ENCODE data around the gene FES. TPM values are rescaled to one million over a fixed set of nuclear protein-coding genes. Genes with fewer than 3 reads are reported as not detected.
"Not testable (repeated sequence)": the region's sequence is repeated elsewhere in the genome, so short reads cannot be mapped to it uniquely, and the experiment has no call there.

Gene FES
- not detected in 2 replicates for total RNA-seq (2014; rRNA removed; shearing (Covaris generic))

DNA sequence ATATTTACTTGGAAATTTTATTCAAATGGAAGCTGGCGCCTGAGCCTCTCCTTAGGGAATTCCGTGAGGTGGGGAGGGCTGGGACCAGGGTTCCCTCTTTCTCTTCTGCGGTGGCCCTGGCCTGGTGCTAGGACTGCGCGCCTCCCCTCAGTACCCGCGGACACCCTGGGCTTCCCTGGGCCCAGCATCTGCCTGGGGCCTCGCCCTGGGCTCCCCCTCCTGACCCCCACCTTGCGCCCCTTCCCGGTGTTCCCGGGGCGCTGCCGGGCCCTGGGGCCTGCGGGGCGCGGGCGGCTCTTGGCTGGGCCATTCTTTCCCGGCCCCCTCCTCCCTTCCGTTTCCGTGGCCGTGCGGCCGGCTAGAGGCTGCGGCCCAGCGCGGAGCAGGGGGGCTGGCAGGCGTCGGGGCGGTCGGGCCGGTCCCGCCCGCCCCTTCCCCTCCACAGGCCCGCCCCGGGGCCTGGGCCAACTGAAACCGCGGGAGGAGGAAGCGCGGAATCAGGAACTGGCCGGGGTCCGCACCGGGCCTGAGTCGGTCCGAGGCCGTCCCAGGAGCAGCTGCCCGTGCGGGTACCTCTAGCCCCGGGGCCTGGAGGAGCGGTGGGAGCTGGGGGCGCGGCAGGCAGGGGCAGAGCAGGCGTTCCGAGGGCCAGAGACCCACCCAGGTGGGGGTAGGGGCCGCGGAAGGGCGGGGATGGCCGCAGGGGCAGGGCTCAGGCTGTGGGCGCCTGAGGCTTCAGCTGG lies at the start of gene FES:
Gene FES, plus strand, starts transcription at position 529 of the 743 bp plus-strand sequence. CDS start 542 bp downstream, outside the sequence.
- no peak for DNase-seq (ENCODE audit: low read depth)

DNA sequence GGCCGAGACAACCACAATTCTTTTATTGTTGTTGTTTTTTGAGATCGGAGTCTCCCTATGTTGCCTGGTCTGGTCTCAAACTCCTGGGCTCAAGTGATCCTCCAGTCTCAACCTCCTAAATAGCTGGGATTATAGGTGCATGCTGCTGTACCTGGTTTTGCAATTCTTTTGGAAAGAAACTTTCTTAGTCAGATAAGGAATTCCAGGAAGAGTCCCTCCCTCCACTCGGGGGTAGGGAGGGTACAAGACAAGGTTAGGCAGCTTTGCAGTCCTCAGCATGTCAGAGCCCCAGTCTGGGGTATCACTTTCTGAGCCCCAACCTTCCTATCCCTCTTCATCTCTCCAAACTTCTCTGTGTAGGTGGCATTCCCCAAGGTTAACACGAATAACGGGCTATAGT lies 49.7 kb upstream of the FES start:
- no peak for DNase-seq (ENCODE audit: low read depth)

DNA sequence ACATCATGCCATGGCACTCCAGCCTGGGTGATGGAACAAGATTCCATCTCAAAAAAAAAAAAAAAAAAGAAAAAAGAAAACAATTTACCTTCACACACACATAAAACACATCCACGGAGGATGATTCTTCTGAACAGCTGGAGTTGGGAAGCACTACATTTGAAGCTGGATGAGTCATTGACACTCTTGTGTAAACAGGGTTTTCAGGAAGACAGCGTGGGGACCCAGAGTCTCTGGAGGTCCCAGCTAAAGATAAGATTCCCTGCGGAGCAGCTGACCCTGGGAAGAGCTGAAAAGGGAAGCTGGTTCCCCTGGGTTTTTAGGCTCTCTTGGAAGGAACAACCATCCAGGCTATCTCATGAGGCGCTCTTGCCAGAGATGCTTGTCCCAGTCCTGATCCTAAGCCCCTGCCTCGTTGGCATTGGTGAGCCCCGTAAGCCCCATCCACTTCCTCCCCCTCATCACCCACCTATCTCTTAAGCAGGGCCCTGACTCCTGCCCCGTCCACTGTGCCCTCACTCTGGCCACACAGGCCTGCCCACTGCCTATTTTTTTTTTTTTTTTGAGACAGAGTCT lies 47.9 kb upstream of the FES start:
- DNase-seq (ENCODE audit: low read depth) = peak; percentile 62

DNA sequence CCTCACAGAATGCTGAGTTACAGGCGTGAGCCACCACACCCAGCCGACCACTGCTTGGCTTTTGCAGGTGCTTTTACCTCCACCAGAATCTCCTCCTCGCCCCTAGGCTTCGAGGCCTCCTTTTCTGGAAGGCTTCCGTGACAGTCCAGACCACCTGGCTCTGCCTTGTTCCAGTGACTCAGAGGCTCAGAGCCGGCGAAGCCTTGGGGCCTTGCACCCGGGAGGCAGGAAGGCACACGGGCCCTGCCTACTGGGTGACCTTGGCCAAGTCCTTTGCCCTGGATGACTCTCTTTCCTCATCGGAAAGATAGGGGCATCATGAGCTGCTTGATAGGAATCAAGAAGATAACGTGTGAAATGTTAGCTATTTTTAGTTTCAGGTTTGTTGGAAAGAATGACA lies 47.2 kb upstream of the FES start:
- no peak for DNase-seq (ENCODE audit: low read depth)

DNA sequence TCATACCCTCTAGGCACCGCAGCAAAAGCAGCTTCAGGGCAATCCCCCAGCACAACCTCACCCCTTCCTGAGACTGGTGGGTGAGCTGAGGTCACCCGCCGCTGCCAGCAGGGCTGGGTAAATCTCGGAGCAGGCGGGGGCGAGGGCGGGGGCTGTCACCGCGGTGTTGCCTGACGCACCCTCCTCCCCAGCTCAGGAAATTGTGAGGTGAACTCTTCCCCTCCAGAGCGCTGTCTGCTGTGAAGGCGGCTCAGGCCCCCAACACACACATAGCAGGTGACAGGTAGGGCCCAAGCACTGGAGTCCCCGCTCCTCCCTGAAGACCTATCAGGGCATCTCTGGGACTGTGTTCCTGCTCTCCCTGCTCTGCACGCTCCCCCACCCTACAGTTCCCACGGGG lies 46.2 kb upstream of the FES start:
- DNase-seq (ENCODE audit: low read depth) = no peak

DNA sequence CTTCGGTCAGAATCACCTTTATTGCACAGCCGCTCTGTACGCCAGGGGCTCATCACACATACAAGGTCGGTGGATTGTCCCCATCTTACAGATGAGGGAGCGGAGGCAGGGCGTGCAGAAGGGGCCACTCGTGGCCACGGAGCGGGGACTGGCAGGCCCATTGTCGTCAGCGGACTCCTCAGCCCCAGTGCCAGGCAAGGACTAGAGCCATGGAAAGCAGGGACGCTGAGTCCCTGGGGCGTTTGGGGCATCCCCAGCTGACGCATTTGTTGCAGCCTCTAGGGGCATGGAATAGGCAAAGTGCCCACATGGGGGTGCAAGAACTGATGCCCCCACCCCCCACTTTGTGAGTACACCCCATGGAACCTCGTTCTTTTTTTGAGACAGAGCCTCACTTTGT lies 45.8 kb upstream of the FES start:
- DNase-seq (ENCODE audit: low read depth) = no peak

DNA sequence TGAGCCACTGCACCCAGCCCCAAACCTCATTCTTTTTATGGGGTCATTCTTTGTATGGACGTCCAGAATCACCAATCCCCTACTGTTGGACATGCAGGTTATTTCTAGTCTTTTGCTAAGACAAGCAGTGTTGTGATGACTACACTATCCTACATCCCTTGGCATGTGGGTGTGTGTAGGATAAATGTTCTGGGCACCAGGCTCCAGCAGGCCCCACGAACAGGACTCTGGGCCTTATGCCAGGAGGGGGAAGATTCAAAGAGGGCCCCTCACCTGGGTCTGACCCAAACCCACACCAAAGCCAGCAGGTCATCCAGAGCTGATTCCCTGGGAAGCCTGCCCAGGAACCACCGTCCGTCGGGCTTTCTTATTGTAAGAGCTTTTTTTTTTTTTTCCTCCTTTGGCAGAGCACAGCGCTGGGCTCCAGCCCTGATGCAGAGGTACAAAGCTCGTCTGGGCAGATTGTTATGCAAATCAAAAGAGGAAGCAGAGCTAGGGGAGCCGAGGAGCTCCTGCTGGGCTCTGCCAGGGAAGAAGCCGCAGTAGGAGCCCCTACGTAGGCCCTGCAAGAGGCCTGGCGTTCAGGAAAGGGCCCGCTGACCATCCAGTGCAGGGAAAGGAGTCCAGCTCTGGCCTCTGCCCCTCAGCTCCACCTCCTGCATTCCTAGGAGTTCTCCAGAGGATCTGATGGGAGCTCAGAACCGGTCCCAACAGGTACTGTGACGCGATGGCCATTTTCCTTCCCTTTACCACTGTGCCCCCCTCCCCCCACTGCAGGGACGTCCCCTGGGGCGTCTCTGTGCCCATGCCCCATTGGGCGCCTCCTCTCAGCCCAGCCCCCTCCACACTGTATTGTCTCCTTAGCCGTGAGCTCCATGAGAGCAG lies 44.9 kb upstream of the FES start:
- peak; percentile 49 for DNase-seq (ENCODE audit: low read depth)

DNA sequence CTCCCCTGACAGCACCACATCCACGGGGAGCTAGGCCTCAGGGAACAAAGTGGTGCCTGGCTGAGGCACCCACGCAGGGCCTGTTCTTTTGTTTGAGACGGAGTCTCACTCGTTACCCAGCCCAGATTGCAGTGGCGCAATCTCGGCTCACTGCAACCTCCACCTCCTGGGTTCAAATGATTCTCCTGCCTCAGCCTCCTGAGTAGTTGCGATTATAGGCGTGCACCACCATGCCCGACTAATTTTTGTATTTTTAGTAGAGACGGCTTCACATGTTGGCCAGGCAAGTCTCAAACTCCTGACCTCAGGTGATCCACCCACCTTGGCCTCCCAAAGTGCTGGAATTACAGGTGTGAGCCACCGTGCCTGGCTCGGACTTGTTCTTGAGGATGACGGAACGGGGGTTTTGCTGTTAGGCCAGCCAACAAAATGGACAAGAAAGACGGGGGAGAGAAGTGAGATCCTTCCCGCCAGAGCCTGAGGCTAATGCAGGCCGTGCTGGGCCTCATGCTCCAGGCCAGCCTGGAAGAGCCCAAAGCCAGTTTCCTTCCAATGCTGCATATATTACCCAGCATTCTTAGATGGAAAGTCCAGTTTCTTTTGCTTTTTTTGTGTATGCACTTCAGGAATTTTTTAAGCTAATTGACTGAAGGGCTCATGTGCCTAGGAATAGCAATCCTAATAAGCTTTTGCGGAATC lies 44.0 kb upstream of the FES start:
- no peak for DNase-seq (ENCODE audit: low read depth)

DNA sequence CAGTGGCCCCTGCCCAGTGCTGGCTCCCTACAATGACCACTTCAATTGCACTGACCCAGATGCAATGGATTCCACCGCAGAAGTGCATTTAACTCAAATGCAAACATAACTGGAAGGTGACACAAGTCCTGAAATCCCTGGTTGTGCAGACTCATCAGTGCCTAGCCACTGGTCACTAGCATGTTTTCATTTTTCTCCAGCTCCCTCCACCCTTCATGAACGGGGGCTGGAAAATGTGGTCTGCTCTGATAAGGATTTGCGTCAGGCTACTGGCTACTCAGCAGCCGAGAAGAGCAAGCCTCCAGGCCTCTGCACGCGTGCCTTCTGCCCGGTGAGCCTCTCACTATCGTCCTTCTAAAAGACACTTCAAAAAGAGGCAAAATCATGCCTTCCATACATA lies 43.4 kb upstream of the FES start:
- no peak for DNase-seq (ENCODE audit: low read depth)

DNA sequence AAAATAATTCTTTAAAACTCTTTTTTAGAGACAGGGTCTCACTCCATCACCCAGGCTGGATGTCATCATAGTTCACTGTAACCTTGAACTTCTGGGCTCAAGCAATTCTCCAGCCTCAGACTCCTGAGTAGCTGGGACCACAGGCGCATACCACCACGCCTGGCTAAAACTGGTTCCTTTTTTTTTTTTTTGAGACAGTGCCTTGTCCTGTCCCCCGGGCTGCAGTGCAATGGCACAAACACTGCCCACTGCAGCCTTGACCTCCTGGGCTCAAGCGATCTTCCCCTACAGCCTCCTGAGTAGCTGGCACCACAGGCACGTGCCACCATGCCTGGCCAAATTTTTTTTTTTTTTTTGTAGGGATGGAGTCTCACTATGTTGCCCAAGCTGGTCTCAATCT lies 39.6 kb upstream of the FES start:
- no peak for DNase-seq (ENCODE audit: low read depth)

DNA sequence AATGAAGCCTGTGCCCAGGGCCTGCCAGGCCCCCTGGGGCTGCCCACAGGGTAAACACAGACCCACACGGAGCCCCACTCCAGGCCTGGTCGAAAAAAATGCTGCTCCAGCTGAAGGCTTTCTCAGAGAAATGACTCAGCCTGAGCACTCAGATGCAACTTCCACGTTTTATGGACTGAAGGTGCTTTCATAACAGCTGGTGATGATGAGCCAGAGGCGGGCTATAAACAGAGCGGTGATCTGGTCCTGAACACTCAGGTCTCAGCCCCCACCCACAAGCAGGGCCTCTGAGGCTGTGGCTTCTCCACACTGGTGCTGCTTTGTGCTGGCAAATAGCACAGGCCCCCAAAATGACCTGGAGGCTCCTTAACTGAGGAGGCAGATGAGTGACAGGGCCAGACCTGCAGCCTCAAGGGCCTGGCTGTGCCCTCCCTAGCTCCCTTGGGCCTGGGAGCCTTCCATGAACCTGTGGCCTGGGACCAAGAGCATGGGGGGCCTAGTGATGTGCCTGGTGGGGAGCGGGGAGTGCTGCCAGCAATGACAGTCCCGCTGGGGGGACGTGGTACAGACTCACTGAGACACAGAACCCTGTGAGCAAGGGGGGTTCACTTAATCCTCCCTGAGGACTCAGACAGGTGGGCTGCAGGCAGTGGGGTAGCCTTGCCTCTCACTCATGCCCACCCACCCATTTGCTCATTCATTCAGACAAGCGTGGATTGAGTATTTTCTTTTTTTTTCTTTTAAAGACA lies 38.9 kb upstream of the FES start:
- DNase-seq (ENCODE audit: low read depth) = peak; percentile 85

DNA sequence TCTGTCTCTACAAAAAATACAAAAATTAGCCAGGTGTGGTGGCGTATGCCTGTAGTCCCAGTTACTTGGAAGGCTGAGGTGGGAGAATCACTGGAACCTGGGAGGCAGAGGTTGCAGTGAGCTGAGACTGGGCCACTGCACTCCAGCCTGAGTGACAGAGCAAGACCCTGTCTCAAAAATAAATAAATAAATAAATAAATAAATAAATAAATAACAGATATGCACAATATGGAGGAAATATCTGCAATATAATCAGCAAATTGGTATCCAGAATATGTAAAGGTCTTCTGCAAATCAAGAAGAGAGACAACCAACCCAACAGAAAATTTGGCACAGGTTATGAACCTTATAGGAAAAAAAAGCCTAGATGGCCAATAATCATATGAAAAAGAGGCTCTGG lies 34.9 kb upstream of the FES start:
- DNase-seq (ENCODE audit: low read depth) = not testable (repeated sequence)

DNA sequence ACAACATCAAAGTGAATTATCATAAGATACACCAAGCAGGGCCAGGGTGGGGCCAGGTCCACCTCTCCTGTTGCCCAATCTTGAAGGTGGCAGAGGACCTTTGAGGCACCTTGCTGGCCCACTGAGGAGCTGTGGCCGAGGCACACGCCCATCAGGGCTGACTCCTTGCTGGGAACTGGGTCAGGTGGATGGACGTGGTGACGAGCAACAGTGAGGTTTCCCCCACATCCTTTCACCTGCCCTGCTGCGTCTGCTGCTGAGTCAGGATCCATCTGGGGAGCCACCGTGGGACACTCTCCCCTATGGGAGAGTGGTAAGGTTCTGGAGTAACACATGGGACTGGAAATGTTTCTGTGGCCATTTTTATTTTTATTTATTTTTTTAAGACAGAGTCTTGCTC lies 33.2 kb upstream of the FES start:
- DNase-seq (ENCODE audit: low read depth) = no peak

DNA sequence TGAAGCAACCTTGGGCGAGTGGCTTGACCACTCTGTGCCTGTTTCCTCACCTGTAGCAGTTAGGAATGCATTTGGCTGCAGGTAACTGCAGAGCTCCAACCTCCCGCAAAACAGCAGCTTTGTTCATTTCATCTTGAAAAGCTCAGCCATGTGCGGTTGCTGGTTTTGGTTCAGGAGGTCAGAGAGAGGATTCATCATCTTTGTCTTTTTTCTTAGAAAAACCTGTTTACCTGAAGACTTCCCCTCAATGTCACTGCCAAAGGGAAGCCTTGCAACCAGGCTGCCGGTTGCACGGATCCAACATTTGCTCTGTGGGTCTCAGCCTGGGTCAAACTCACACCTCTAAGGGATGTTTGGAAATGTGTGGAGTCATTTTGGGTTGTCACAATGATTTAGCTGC lies 32.4 kb upstream of the FES start:
- no peak for DNase-seq (ENCODE audit: low read depth)

DNA sequence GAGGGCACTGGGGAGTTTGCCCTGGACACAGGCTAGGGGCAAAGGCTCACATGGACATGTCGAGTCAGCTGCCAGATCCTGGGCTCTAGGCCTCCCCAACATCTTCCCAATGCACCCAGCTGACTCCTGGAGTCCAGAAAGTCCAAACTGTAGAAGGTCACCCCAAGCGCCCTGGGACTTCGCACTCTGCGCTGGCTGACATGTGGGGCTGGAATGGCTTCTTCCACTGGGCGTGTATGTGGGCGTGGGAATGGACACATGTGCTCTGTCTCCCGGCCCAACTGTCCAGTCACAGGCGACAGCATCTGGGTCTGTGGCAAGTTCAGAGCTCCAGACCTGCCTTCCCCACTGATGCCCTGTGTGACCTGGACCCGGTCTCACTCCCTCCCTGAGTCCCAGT lies 29.2 kb upstream of the FES start:
- no peak for DNase-seq (ENCODE audit: low read depth)

DNA sequence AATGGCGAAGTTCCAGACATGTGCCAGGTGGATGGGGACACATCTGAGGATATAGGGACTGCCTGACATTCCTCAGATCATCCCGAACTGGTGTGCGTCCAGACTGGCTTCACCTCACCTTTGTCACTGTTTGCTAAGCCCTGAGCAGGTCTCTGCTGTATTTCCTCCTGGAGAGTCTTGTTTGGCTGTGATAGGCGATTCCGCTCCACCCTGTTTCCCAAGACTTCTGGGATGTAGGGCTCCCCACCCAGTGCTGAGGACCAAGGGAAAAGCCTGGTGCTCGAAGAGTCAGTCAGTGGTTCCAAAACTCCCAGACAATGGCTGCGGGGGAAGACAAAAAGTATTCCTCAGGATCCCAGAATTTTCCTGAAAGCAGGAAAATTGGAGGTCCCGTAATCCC lies 27.0 kb upstream of the FES start:
- no peak for DNase-seq (ENCODE audit: low read depth)

DNA sequence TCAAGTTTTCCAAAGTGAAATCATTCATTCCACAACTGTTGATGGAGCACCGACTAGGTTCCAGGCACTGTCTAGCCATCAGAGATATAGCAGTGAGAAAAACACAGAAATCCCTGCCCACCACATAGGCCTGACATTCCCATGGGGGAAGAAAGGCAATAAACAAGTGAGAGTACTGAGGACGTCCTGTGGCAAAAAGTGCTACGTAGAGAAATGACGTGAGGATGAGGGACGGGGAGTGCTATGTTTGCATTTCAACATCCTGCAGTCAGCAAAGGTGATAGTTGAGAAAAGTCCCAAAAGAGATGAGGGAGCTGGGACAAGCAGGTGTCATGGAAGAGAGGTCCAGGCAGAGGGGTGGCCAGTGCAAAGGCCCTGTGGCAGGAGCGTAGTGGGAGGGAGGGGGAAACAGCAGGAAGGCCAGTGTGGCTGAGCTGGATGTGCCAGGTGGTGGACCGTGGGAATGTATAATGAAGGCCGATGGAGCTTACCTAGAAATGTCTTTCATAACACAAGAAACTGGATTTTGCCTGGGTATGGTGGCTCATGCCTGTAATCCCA lies 26.3 kb upstream of the FES start:
- DNase-seq (ENCODE audit: low read depth) = no peak

DNA sequence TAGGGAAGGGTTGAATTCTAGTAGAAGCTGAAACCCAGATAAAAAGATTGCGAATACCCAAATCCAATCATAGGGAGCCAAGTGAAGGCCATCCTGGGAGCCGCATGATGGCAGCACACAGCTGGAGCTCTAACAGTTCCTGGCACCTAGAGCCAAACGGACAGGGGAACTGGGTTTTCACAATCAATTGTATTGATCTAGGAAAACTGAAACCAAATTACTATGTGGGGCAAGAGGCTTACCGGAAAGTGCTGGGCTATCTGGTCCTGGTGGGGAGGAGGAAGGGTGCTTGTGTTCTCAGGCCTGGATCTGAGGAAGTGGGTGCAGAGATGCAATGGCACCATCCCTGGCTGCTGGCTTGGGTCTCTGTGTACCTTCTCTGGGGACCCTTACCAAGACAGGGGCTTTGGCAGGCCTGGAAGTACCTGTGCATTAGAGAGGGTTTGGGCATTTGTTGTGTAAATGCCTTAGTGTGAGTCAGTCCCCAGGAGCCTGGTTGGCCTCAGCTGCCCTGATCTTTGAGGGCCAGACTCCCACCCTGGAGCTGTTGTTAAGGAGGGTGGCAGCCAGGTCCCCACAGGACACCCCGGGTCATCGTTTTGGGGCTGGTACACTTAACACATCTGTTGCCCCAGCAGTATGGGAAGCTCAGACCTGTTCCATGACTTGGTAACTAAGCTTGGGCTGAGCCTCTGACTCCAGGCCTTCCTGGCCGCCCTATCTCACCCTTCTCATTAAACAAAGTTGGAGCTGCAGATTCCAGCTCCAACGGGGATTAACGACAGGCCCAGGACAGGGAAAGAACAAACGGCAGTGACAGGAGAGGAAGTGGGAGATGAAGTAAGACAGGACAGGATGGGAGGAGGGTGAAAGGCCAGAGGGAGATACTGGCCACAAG lies 24.8 kb upstream of the FES start:
- DNase-seq (ENCODE audit: low read depth) = no peak

DNA sequence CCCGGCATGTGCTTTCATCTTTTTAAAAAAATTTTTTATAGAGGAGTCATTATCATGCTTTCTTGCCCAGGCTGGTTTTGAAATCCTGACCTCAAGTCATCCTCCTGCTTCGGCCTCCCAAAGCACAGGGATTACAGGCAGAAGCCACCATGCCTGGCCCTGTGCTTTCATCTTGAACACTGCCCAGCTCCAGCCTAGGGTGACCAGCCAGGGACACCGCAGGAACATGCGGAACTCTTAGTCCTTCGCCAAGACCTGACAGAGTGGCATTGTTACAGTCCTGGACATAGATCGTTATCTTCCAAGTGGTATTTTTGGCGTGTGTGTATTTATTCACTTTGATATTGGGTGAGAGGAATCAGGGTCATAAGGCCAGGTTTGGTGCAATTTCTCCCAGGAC lies 23.9 kb upstream of the FES start:
- no peak for DNase-seq (ENCODE audit: low read depth)
